Measurements from ENCODE around the gene RTRAF.

- TF ChIP-seq CTCF (IDR thresholded peaks at IDR 0.05) (no peak), POLR2A (IDR thresholded peaks at IDR 0.05) (no peak)
Measured at GRCh38 chr14:52003324-52003723, 14.0 kb downstream of the RTRAF start.

Measured in testis (tissue), 2 donors.